ENCODE data around the gene UXS1.

Gene UXS1

GRCh38 chr2:106130251-106130998, 63.7 kb downstream of the UXS1 start:
- peak; percentile 34; the same call in 2 of the 3 replicates for ATAC-seq

GRCh38 chr2:106129592-106129991, 64.5 kb downstream of the UXS1 start:
- ATAC-seq: peak; percentile 76
- TF ChIP-seq RARB (CRISPR knock-in tag; IDR thresholded peaks at IDR 0.05) (no peak), CSRNP3 (CRISPR knock-in tag; IDR thresholded peaks at IDR 0.05) (0 out of 2 replicates have a peak, but pooled peaks have one; percentile 15), SNAI2 (CRISPR knock-in tag; IDR thresholded peaks at IDR 0.05) (0 out of 2 replicates have a peak, but pooled peaks have one; percentile 36), TCF4 (CRISPR knock-in tag; IDR thresholded peaks at IDR 0.05; ENCODE audit: borderline replicate concordance) (peak; percentile 90), ISL1 (CRISPR knock-in tag; IDR thresholded peaks at IDR 0.05) (peak; percentile 35), ZC3H10 (CRISPR knock-in tag; IDR thresholded peaks at IDR 0.05) (no peak), ESRRG (CRISPR knock-in tag; IDR thresholded peaks at IDR 0.05) (0 out of 2 replicates have a peak, but pooled peaks have one; percentile 24), POU6F1 (CRISPR knock-in tag; IDR thresholded peaks at IDR 0.05; ENCODE audit: borderline replicate concordance, low read depth) (no peak)

More at GRCh38 chr2:106130251-106130998, 63.7 kb downstream of the UXS1 start:
- TF ChIP-seq RARB (CRISPR knock-in tag; IDR thresholded peaks at IDR 0.05): no peak
- TF ChIP-seq CSDC2 (CRISPR knock-in tag; IDR thresholded peaks at IDR 0.05): no peak
- no peak for TF ChIP-seq SNAI2 (CRISPR knock-in tag; IDR thresholded peaks at IDR 0.05)
- TF ChIP-seq BACH2 (CRISPR knock-in tag; IDR thresholded peaks at IDR 0.05; ENCODE audit: borderline replicate concordance): no peak
- TF ChIP-seq PATZ1 (CRISPR knock-in tag; IDR thresholded peaks at IDR 0.05; ENCODE audit: borderline replicate concordance): no peak
- no peak for TF ChIP-seq TCF4 (CRISPR knock-in tag; IDR thresholded peaks at IDR 0.05; ENCODE audit: borderline replicate concordance)
- no peak for TF ChIP-seq ZNF565 (CRISPR knock-in tag; conservative IDR thresholded peaks at IDR 0.05; ENCODE audit: low read depth)
- TF ChIP-seq PPARA (CRISPR knock-in tag; IDR thresholded peaks at IDR 0.05; ENCODE audit: borderline replicate concordance): no peak
- no peak for TF ChIP-seq ZFP30 (CRISPR knock-in tag; IDR thresholded peaks at IDR 0.05)
- TF ChIP-seq ZNF8 (CRISPR knock-in tag; IDR thresholded peaks at IDR 0.05): no peak
- no peak for TF ChIP-seq CSRNP3 (CRISPR knock-in tag; IDR thresholded peaks at IDR 0.05)
- no peak for TF ChIP-seq ARNTL (CRISPR knock-in tag; IDR thresholded peaks at IDR 0.05; ENCODE audit: borderline replicate concordance, low read depth)
- TF ChIP-seq POU6F1 (CRISPR knock-in tag; IDR thresholded peaks at IDR 0.05; ENCODE audit: borderline replicate concordance, low read depth): no peak
- TF ChIP-seq TOX (CRISPR knock-in tag; IDR thresholded peaks at IDR 0.05; ENCODE audit: borderline replicate concordance): no peak
- TF ChIP-seq ZFP3 (CRISPR knock-in tag; IDR thresholded peaks at IDR 0.05): no peak
- no peak for TF ChIP-seq ISL1 (CRISPR knock-in tag; IDR thresholded peaks at IDR 0.05)

- no peak for TF ChIP-seq TOX (CRISPR knock-in tag; IDR thresholded peaks at IDR 0.05; ENCODE audit: borderline replicate concordance)
- TF ChIP-seq CSDC2 (CRISPR knock-in tag; IDR thresholded peaks at IDR 0.05): no peak
- TF ChIP-seq ARNTL (CRISPR knock-in tag; IDR thresholded peaks at IDR 0.05; ENCODE audit: borderline replicate concordance, low read depth): no peak
- TF ChIP-seq POU6F1 (CRISPR knock-in tag; IDR thresholded peaks at IDR 0.05; ENCODE audit: borderline replicate concordance, low read depth): no peak
- no peak for TF ChIP-seq SNAI2 (CRISPR knock-in tag; IDR thresholded peaks at IDR 0.05)
- no peak for TF ChIP-seq GLIS3 (CRISPR knock-in tag; IDR thresholded peaks at IDR 0.05)
- TF ChIP-seq ZNF8 (CRISPR knock-in tag; IDR thresholded peaks at IDR 0.05): no peak
- no peak for TF ChIP-seq ESRRG (CRISPR knock-in tag; IDR thresholded peaks at IDR 0.05)
- TF ChIP-seq TSHZ2 (CRISPR knock-in tag; IDR thresholded peaks at IDR 0.05): no peak
- peak; percentile 30; the same call in 1 of the 3 replicates for ATAC-seq
Observed at GRCh38 chr2:106129150-106129549, 65.0 kb downstream of the UXS1 start.

Data from SK-N-SH treated with all-trans-retinoic acid at 6 μM for 48 hours (cell line).